DND-41 (cell line): ENCODE data around the gene SHQ1.

Experiments
- CTCF ChIP-seq: IDR thresholded peaks from 2 replicates; pipeline ENCODE4 v1.5.1; 2012; ENCODE audit warnings: borderline replicate concordance, low read length, moderate library complexity, mild to moderate bottlenecking; ENCODE audit not compliant: poor library complexity, severe bottlenecking; ENCODE audit errors: extremely low read depth
- EZH2 ChIP-seq: IDR thresholded peaks from 3 replicates; pipeline ENCODE4 v1.6.1; 2012; ENCODE audit warnings: borderline replicate concordance, low read depth, mild to moderate bottlenecking, moderate library complexity, low read length, inconsistent platforms; ENCODE audit not compliant: severe bottlenecking

GRCh38 chr3:72847282-72847681, 963 bp downstream of the SHQ1 start:
- no peak for TF ChIP-seq CTCF
- no peak for TF ChIP-seq EZH2
